Endothelial cell of umbilical vein (primary cell): ENCODE results near the gene RASAL2. TPM values are rescaled to one million over a fixed set of nuclear protein-coding genes. Genes with fewer than 3 reads are reported as not detected.

Experiments used
- BruUV-seq: library from RNA; stranded (reverse); fragments of 400-500 nt; replicated peaks from 2 replicates; lab custom pipeline; 2021; lab: Mats Ljungman, UMichigan
- CTCF ChIA-PET: fragments of 300-600, 350-600 bp; sonication (Branson Sonifier 250); formaldehyde crosslinking; loops from one replicate; lab custom pipeline; 2021; ENCODE audit warnings: antibody characterized with exemption, inconsistent platforms; lab: Charles Lee
- POLR2A ChIA-PET: fragments of 300-600, 350-600 bp; sonication (Branson Sonifier 250); formaldehyde crosslinking; loops from one replicate; lab custom pipeline; 2021; ENCODE audit warnings: antibody characterized with exemption, inconsistent platforms; lab: Charles Lee
- DNase-seq: peaks from one replicate; pipeline ENCODE4 v3.0.0-alpha.2; 2011; ENCODE audit warnings: low read depth, low spot score
- FAIRE-seq: peaks from 2 replicates; lab custom pipeline; 2011; peaks lifted over from hg19 to GRCh38; lab: Jason Lieb, UNC
- H2AFZ ChIP-seq: 2 replicates; pipeline ENCODE4 v1.6.0; 2012; ENCODE audit warnings: low read depth, low read length, control low read depth, inconsistent platforms
- H3K27ac ChIP-seq: 2 replicates; pipeline ENCODE4 v1.5.1; 2011; ENCODE audit warnings: low read depth, mild to moderate bottlenecking, control low read depth, low read length, moderate library complexity; ENCODE audit not compliant: insufficient read depth
- H3K27me3 ChIP-seq, 2 experiments: 2 replicates each; pipeline versions ENCODE4 v1.6.0 to v1.6.1; 2011; ENCODE audit warnings: low read length in 2 of 2, mixed read lengths in 1 of 2; ENCODE audit not compliant: control insufficient read depth in 2 of 2, insufficient read depth in 2 of 2
- H3K36me3 ChIP-seq, 2 experiments: 2 replicates in 1 of 2; 3 replicates in 1 of 2; pipeline ENCODE4 v1.5.1; 2011; ENCODE audit warnings: low read length in 2 of 2, mild to moderate bottlenecking in 1 of 2, moderate library complexity in 1 of 2; ENCODE audit not compliant: control insufficient read depth in 2 of 2, insufficient read depth in 2 of 2; ENCODE audit errors: extremely low read depth in 1 of 2
- H3K4me1 ChIP-seq: 3 replicates; pipeline ENCODE4 v1.5.1; 2011; ENCODE audit warnings: mild to moderate bottlenecking, low read length; ENCODE audit not compliant: control insufficient read depth, insufficient read depth; ENCODE audit errors: extremely low read depth
- H3K4me2 ChIP-seq: 2 replicates; pipeline ENCODE4 v1.6.1; 2011; ENCODE audit warnings: low read length, control low read depth, mixed read lengths; ENCODE audit not compliant: insufficient read depth
- H3K4me3 ChIP-seq, 3 experiments: fragments of 200-600 bp in 1 of 3; sonication (generic), shearing (Covaris generic) in 1 of 3; replicated peaks in 1 of 3; 2 replicates each; pipeline ENCODE4 v1.5.1; 2011 to 2016; ENCODE audit warnings: control low read depth in 3 of 3, low read length in 3 of 3, mild to moderate bottlenecking in 2 of 3, inconsistent platforms in 1 of 3, low read depth in 1 of 3, moderate library complexity in 1 of 3; ENCODE audit not compliant: insufficient read depth in 1 of 3
- H3K79me2 ChIP-seq: 2 replicates; pipeline ENCODE4 v1.6.0; 2012; ENCODE audit warnings: low read length, inconsistent platforms; ENCODE audit not compliant: control insufficient read depth, insufficient read depth
- H3K9ac ChIP-seq: replicated peaks from 2 replicates; pipeline ENCODE3; 2011; ENCODE audit warnings: low read length, control low read depth; ENCODE audit not compliant: insufficient read depth; ENCODE audit errors: extremely low read depth
- H3K9me1 ChIP-seq: replicated peaks from 3 replicates; pipeline ENCODE4 v1.6.0; 2011; ENCODE audit warnings: mild to moderate bottlenecking, low read length; ENCODE audit not compliant: control insufficient read depth, insufficient read depth; ENCODE audit errors: extremely low read depth
- H3K9me3 ChIP-seq: replicated peaks from 2 replicates; pipeline ENCODE4 v1.5.1; 2012; ENCODE audit warnings: low read length, inconsistent platforms; ENCODE audit not compliant: control insufficient read depth, insufficient read depth
- H4K20me1 ChIP-seq: replicated peaks from 2 replicates; pipeline ENCODE3; 2011; ENCODE audit warnings: mild to moderate bottlenecking, low read length; ENCODE audit not compliant: control insufficient read depth, insufficient read depth; ENCODE audit errors: extremely low read depth
- CTCF ChIP-seq, 2 donors: IDR thresholded peaks; 1 replicate in 1 of 2; 2 replicates in 1 of 2; pipeline ENCODE4 v1.5.1; 2011; ENCODE audit warnings: low read length in 2 of 2, mild to moderate bottlenecking in 2 of 2, moderate library complexity in 2 of 2, control low read depth in 1 of 2, inconsistent platforms in 1 of 2, low read depth in 1 of 2; ENCODE audit not compliant: insufficient read depth in 1 of 2; ENCODE audit errors: extremely low read depth in 1 of 2
- EZH2 ChIP-seq: IDR thresholded peaks from 2 replicates; pipeline ENCODE4 v1.6.1; 2012; ENCODE audit warnings: borderline replicate concordance, low read depth, mild to moderate bottlenecking, moderate library complexity, low read length, inconsistent platforms; ENCODE audit not compliant: severe bottlenecking
- FOS ChIP-seq: IDR thresholded peaks from 2 replicates; pipeline ENCODE4 v1.6.1; 2011; ENCODE audit warnings: mild to moderate bottlenecking, low read length, moderate library complexity, borderline replicate concordance; ENCODE audit not compliant: insufficient read depth
- GATA2 ChIP-seq: IDR thresholded peaks from 2 replicates; pipeline ENCODE4 v1.7.0; 2011; ENCODE audit warnings: low read depth, mild to moderate bottlenecking, moderate library complexity, mixed read lengths, low read length; ENCODE audit not compliant: insufficient read length, insufficient read depth
- JUN ChIP-seq: IDR thresholded peaks from 2 replicates; pipeline ENCODE4 v1.6.1; 2011; ENCODE audit warnings: borderline replicate concordance, low read depth; ENCODE audit not compliant: insufficient read length, insufficient read depth
- MAX ChIP-seq: IDR thresholded peaks from 2 replicates; pipeline ENCODE4 v1.6.1; 2011; ENCODE audit not compliant: insufficient read depth, insufficient read length
- MYC ChIP-seq: IDR thresholded peaks from one replicate; pipeline ENCODE4 v1.6.1; 2011; ENCODE audit warnings: mild to moderate bottlenecking, low read depth, low read length
- POLR2A ChIP-seq: IDR thresholded peaks from 2 replicates; pipeline ENCODE4 v1.6.1; 2012; ENCODE audit warnings: low read depth, mild to moderate bottlenecking, control low read depth, low read length
- POLR2AphosphoS5 ChIP-seq: IDR thresholded peaks from 2 replicates; pipeline ENCODE4 v1.6.1; 2012; ENCODE audit warnings: low read depth, mild to moderate bottlenecking, control low read depth, low read length, moderate library complexity; ENCODE audit not compliant: insufficient read depth
- dilution Hi-C: fragments of 300-500 bp; cut with MboI; formaldehyde crosslinking; loops from one replicate; pipeline ENCODE4 v1.15.0; 2019; ENCODE audit warnings: low sequenced_read_pairs; ENCODE audit not compliant: extremely low pct_ligation_motif_present
- intact Hi-C: fragments of 100-400 bp; cut with micrococcal nuclease; formaldehyde crosslinking; loops from one replicate; pipeline ENCODE4 v1.10.0; 2022
- polyA plus RNA-seq, 4 experiments: library from polyadenylated mRNA; depleted of rRNA in 3 of 4; stranded (reverse) in 3 of 4; unstranded in 1 of 4; fragments of >200 nt; gene quantifications; 2 replicates each; pipeline versions ENCODE4 v1.2.1 to v1.2.3, GENCODE V29; 2011 to 2012; ENCODE audit warnings: missing spikeins in 1 of 4
- total RNA-seq: library from RNA; stranded (reverse); gene quantifications from 2 replicates; pipeline ENCODE4 v1.2.3, GENCODE V29; 2021

RASAL2 gene
- total and polyA plus RNA-seq, 2 donors (not counting 3 experiments of a cell fraction or from before 2014, with no cell fraction given): 12.5 to 15.5 TPM

- DNase-seq (no peak), FAIRE-seq (no peak)
- TF ChIP-seq MAX (no peak), MYC (no peak), CTCF (IDR thresholded peaks at IDR 0.05; ENCODE audit: extremely low read depth in 1 of 2, insufficient read depth in 1 of 2, low read depth in 1 of 2, low read length in 2 of 2) (no peak), POLR2AphosphoS5 (no peak), GATA2 (no peak), FOS (no peak), POLR2A (no peak), JUN (no peak), EZH2 (no peak)
- H3K4me1 ChIP-seq: peaks cover 16% of the 10 kb centered on the region
- H3K9me1 ChIP-seq: no peaks in the 10 kb centered on the region
- ChIA-PET CTCF (no interaction called here), POLR2A (no interaction called here)
- H2AFZ ChIP-seq: no peak overlapping the region
- no peaks in the 10 kb centered on the region for H4K20me1 ChIP-seq
- no peak overlapping the region for H3K4me2 ChIP-seq
- no peaks in the 10 kb centered on the region for H3K9me3 ChIP-seq
- dilution Hi-C loops: no loop called here
- no peak overlapping the region for H3K4me3 ChIP-seq
- H3K27ac ChIP-seq: no peak overlapping the region
- BruUV-seq: no TSS peak
- H3K36me3 ChIP-seq: no peaks in the 10 kb centered on the region
- H3K79me2 ChIP-seq: no peaks in the 10 kb centered on the region
- intact Hi-C loops: no loop called here
- H3K9ac ChIP-seq: no peak overlapping the region
- H3K27me3 ChIP-seq: no peaks in the 10 kb centered on the region
These were observed 243.3 kb downstream of the RASAL2 start for GRCh38 chr1:178337091-178337706.
